ENCODE results near the gene SCD5. TPM values are rescaled to one million over a fixed set of nuclear protein-coding genes. Genes with fewer than 3 reads are reported as not detected.

Gene SCD5
- polyA plus RNA-seq, 2 of the 4 experiments (the other 2 are of a cell fraction), result 9.8 to 11.9 TPM

DNA sequence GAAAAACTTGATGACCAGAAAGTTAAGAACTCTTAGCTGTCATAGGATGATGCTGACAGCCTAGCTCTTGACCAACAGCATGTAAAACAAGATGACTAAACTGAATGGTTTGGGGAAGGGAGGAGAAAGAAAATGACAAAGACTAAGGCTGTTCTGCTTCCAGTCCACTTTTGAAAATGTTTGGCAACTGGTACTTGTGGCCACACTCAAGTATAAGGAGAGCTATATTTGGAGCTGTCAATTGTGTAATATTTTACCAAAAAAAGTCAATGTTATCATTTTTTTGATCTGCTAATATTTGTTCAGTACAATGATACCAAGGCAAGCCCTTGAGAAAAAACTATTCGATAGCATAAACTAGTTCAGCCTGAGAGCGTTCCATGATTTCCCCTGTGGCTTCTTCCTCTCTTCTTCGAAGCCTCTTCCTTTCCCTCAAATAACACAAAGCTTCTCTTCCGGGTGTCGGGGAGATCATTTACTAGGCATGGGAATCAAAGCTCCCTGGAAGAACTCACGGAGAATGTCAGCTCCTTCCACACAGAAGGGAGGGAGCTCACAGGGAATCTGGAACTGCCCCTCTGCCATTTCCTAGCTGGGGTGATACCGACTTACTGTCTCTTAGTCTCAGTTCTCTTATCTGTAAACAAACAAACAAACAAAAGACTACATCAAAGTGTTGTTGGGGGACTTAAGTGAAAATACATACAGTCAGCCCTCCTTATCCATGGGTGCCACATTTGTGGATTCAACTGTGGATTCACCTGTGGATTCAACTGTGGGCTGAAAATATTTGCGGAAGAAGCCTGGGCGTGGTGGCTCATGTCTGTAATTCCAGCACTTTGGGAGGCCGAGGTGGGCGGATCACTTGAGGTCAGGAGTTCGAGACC is 82.6 kb downstream of the SCD5 start:
- ChIA-PET POLR2A (no interaction called here), CTCF (no interaction called here)
- Histone ChIP-seq H3K4me3 (no peak overlapping the region), H3K9me3 (no peaks in the 10 kb centered on the region), H3K4me1 (peaks cover 6% of the 10 kb centered on the region; the same call in 1 of the 3 replicates), H3K27ac (no peak overlapping the region), H3K4me2 (peak overlapping the region; percentile 17; the same call in 1 of the 3 replicates)
- peak in 1 of 2 experiments; percentile 47; a peak in 1 of 6 replicates for ATAC-seq
- DNase-seq (ENCODE audit: low read depth in 1 of 2, low spot score in 1 of 2), result no peak
- TF ChIP-seq RCOR1 (IDR thresholded peaks at IDR 0.05; ENCODE audit: low read depth, low read length), result no peak
- TF ChIP-seq MYC (IDR thresholded peaks at IDR 0.05; ENCODE audit: borderline replicate concordance, low read length), result no peak
- no peak for TF ChIP-seq CHD4 (IDR thresholded peaks at IDR 0.05; ENCODE audit: borderline replicate concordance)
- TF ChIP-seq BHLHE40 (IDR thresholded peaks at IDR 0.05; ENCODE audit: low read depth, low read length), result no peak
- no peak for TF ChIP-seq USF2 (IDR thresholded peaks at IDR 0.05)
- 68% methylated on average over 12 of the region's 12 CpGs for WGBS (ENCODE audit: missing lambda C conversion rate)
- FAIRE-seq, result no peak

- Histone ChIP-seq H3K4me3 (no peak overlapping the region), H3K27ac (no peak overlapping the region), H3K4me1 (peaks cover 6% of the 10 kb centered on the region; the same call in 1 of the 3 replicates), H3K9me3 (no peaks in the 10 kb centered on the region), H3K4me2 (no peak overlapping the region)
- TF ChIP-seq ESRRA (IDR thresholded peaks at IDR 0.05; ENCODE audit: borderline replicate concordance, low read length) (no peak), HES2 (IDR thresholded peaks at IDR 0.05) (no peak), NPAS2 (CRISPR knock-in tag; IDR thresholded peaks at IDR 0.05; ENCODE audit: borderline replicate concordance) (no peak), MAZ (IDR thresholded peaks at IDR 0.05; ENCODE audit: borderline replicate concordance, low read depth, low read length) (no peak), JUN (IDR thresholded peaks at IDR 0.05) (no peak), TFCP2L1 (CRISPR knock-in tag; IDR thresholded peaks at IDR 0.05) (no peak), MAFK (IDR thresholded peaks at IDR 0.05; ENCODE audit: partially characterized antibody) (no peak), FOSL2 (IDR thresholded peaks at IDR 0.05) (no peak), FOSL2 (CRISPR knock-in tag; IDR thresholded peaks at IDR 0.05) (no peak), ZC3H11A (IDR thresholded peaks at IDR 0.05) (no peak), HEYL (CRISPR knock-in tag; IDR thresholded peaks at IDR 0.05) (no peak), ZNF302 (CRISPR knock-in tag; IDR thresholded peaks at IDR 0.05) (no peak), BHLHE40 (IDR thresholded peaks at IDR 0.05; ENCODE audit: low read depth, low read length) (no peak), KDM1A (IDR thresholded peaks at IDR 0.05; ENCODE audit: low read depth) (no peak), EP300 (IDR thresholded peaks at IDR 0.05) (no peak)
- TF ChIP-seq, protein P1, sequence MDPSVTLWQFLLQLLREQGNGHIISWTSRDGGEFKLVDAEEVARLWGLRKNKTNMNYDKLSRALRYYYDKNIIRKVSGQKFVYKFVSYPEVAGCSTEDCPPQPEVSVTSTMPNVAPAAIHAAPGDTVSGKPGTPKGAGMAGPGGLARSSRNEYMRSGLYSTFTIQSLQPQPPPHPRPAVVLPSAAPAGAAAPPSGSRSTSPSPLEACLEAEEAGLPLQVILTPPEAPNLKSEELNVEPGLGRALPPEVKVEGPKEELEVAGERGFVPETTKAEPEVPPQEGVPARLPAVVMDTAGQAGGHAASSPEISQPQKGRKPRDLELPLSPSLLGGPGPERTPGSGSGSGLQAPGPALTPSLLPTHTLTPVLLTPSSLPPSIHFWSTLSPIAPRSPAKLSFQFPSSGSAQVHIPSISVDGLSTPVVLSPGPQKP (IDR thresholded peaks at IDR 0.05; ENCODE audit: low read depth, low read length), result no peak
- WGBS (ENCODE audit: missing lambda C conversion rate), result 83% methylated on average over 3 of the region's 3 CpGs
- FAIRE-seq (no peak), DNase-seq (ENCODE audit: low read depth in 1 of 2, low spot score in 1 of 2) (no peak), ATAC-seq (no peak)
- ChIA-PET CTCF (no interaction called here), POLR2A (no interaction called here)
Observed at GRCh38 chr4:82713856-82714255, 84.7 kb downstream of the SCD5 start.

DNA sequence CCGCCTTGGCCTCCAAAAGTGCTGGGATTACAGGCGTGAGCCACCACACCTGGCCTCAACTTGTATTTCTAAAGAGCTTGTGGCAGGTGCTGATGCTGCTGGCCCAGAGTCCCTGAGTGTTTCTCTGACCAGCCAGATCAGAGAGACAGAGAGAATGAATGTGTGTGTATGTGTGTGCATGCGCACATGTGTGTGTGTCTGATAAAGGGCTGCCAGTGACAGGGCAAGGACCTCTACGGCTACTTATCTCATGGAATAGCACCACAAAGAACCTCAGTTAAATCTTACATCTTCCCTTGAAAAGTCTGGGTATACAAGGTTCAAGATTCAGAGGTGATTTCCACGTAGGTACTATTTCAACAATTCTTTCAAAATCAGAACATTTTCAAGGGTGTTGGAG is 86.0 kb downstream of the SCD5 start:
- no peak for TF ChIP-seq REST (IDR thresholded peaks at IDR 0.05)
- CTCF ChIA-PET, result no interaction called here
- Histone ChIP-seq H3K4me2 (no peak overlapping the region), H3K9me3 (no peaks in the 10 kb centered on the region), H3K4me3 (no peak overlapping the region), H3K4me1 (peaks cover 6% of the 10 kb centered on the region; the same call in 1 of the 3 replicates), H3K27ac (no peak overlapping the region)
- POLR2A ChIA-PET, result no interaction called here
- WGBS (ENCODE audit: missing lambda C conversion rate), result 80% methylated on average over 3 of the region's 5 CpGs
- ATAC-seq (no peak), DNase-seq (ENCODE audit: low read depth in 1 of 2, low spot score in 1 of 2) (no peak), FAIRE-seq (no peak)

Data from A549 (cell line).